AG10803 (cell line): ENCODE measurements around the gene HAUS3.
"Not testable (repeated sequence)": the region's sequence is repeated elsewhere in the genome, so short reads cannot be mapped to it uniquely, and the experiment has no call there.

Experiments used
- DNase-seq: peaks from one replicate; pipeline ENCODE4 v3.0.0; 2010; ENCODE audit warnings: low read depth
- H3K4me3 ChIP-seq: 2 replicates; pipeline ENCODE4 v1.5.1; 2011; ENCODE audit warnings: mild to moderate bottlenecking, low read length, control low read depth
- TF ChIP-seq, protein P1 (sequence below): conservative IDR thresholded peaks from 2 replicates; pipeline ENCODE4 v1.5.1; 2011; ENCODE audit warnings: mild to moderate bottlenecking, low read length, control low read depth, inconsistent platforms

Gene HAUS3

DNA sequence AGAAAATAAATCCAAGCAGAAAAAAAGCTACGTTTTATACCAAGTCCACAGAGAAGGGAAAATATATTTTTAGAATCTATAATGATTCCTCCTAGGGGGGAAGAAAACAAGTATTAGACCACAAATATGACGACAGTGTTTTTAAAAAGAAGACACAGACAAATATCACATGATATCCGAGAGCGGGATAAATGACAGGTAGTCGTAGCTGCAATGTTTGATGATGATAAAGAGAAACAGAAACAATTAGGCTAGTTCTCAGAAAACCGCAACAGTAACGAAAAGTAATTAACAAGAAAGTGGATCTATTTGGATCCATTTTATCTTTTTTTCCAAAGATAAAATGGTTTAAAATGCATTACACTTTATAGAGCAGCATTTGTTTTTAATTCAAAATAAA is 918 bp downstream of the HAUS3 start:
- DNase-seq = no peak

DNA sequence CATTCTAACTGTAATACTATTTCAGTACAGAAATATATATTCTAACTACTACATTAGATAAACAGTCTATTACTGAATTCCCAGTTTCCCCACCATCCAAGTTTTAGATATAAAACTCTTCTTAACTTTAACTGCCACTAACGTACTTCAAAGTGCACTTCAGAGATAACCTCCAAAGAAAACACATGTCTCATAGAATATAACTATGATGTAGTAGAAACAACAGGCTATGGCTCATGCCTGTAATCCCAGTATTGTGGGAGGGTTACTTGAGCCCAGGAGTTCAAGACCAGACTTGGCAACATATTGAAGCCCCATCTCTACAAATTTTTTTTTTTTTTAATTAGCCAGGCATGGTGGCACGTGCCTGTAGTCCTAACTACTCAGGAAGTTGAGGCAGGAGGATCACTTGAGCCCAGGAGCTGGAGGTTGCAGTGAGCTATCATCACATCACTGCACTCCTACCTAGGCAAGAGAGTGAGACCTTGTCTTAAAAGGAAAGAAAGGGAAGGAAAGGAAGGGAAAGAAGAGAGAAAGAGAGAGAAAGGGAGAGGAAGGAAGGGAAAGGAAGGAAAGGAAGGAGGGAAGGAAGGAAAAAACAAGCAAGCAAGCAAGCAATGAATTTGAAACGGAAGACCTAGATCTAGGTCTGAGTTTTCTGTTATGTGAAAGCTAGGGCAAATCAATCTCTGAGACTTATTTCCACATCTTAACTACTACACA is 4.8 kb downstream of the HAUS3 start:
- TF ChIP-seq, protein P1, sequence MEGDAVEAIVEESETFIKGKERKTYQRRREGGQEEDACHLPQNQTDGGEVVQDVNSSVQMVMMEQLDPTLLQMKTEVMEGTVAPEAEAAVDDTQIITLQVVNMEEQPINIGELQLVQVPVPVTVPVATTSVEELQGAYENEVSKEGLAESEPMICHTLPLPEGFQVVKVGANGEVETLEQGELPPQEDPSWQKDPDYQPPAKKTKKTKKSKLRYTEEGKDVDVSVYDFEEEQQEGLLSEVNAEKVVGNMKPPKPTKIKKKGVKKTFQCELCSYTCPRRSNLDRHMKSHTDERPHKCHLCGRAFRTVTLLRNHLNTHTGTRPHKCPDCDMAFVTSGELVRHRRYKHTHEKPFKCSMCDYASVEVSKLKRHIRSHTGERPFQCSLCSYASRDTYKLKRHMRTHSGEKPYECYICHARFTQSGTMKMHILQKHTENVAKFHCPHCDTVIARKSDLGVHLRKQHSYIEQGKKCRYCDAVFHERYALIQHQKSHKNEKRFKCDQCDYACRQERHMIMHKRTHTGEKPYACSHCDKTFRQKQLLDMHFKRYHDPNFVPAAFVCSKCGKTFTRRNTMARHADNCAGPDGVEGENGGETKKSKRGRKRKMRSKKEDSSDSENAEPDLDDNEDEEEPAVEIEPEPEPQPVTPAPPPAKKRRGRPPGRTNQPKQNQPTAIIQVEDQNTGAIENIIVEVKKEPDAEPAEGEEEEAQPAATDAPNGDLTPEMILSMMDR = no peak
- H3K4me3 ChIP-seq = no peak overlapping the region

More for the DNA sequence above, 918 bp downstream of the HAUS3 start:
- TF ChIP-seq, protein P1 = no peak
- peak overlapping the region; percentile 86 for H3K4me3 ChIP-seq

DNA sequence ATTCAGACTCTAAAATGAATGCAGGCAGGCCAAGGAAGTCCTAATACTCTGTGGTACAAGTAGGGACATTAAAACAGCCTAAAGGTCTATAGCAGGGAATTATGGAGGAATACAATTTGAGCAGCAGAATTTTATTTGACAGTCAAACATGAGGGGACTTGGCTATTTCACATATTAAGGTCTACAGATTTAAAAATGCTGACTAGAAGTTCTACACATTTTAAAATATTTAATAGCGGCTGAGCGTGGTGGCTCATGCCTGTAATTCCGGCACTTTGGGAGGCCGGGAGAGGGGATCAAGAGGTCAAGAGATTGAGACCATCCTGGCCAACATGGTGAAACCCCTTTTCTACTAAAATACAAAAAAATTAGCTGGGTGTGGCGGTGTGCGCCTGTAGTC is 10.8 kb downstream of the HAUS3 start:
- H3K4me3 ChIP-seq = no peak overlapping the region
- no peak for DNase-seq
- TF ChIP-seq, protein P1 = no peak

More for the DNA sequence above, 4.8 kb downstream of the HAUS3 start:
- no peak for DNase-seq

DNA sequence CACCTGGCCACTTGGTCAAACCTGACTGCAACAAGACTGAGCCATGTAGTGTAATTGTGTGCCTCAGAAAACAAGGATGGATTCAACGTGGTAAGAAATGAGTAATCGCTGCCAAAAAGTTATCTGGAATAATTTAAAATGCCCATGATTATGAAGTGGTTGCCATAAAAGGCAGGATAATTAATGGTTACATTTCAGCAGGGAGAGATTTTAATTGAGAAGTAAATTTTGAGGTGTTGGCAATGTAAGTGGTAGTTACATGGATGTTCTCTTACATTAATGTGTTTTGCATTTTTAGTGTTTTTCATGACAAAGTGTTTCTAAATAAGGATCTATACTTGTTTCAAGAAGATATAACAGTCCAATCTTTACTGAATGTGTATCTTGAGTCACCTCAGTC is 15.7 kb downstream of the HAUS3 start:
- DNase-seq = no peak
- H3K4me3 ChIP-seq = no peak overlapping the region

DNA sequence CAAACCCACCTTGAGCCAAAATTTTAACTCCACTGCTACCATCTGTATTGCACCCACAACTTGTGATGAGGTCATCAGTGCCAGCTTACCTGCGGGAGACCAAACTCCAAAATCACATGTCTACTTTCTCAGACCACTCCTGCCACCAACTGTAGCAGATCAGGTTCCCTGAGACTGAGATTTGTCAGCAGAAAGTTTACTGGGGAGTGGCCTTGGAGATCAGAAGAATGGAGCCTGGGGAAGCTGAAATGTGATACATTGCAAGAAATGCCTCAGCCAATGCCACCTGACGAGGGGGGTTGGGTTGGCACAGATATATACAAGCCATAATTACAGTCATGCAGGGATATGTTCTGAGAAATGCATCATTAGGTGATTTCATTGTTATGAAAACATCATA is 19.1 kb downstream of the HAUS3 start:
- H3K4me3 ChIP-seq = no peak overlapping the region
- DNase-seq = no peak
- TF ChIP-seq, protein P1 = no peak

More for the DNA sequence above, 15.7 kb downstream of the HAUS3 start:
- TF ChIP-seq, protein P1 = no peak

DNA sequence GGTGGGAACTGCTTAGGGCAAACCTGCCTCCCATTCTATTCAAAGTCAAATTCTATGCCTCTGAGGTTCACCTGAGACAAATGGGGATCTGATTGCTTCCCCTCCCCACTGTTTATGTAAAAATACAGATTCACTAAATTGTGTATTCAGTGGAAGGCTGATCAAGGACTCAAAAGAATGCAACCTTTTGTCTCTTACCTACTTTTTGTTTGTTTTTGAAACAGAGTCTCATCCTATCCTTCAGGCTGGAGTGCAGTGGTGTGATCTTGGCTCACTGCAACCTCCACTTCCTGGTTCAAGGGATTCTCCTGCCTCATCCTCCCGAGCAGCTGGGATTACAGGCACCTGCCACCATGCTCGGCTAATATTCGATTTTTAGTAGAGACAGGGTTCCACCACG is 20.5 kb downstream of the HAUS3 start:
- H3K4me3 ChIP-seq, DNase-seq: not testable (repeated sequence)

DNA sequence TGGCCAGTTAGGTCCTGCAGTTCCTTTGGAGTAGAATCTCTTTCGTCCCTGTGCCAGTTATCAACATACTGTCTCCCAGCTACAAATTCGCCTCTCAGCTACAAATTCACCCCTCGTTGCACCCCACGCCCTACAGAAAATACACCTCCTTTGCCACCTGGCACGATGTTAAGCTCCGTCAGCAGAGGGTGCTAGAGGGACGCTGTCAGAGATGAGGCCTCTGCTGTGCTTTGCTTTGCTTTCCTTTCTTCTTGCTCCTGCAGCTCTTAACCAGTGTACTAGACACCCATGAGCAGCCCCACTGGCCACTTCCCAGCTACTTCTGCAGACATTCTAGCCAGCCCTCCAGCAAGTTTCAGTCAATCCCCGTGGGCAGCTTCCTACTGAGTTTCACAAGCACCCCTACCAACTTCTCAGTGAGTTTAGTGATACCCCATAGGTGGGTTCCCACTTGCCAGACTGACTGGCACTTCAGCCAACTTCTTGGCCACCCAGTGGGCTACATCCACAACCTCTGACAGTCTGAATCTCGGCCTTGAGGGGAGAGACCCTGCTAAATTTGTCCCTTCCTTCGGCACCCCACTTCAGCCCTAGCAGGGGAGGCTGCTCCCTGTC is 21.8 kb downstream of the HAUS3 start:
- peak; percentile 59 for DNase-seq
- H3K4me3 ChIP-seq = no peak overlapping the region
- TF ChIP-seq, protein P1 = peak; percentile 96
